CD14-positive monocyte (primary cell): ENCODE data around the gene GULP1. TPM values are rescaled to one million over a fixed set of nuclear protein-coding genes. Genes with fewer than 3 reads are reported as not detected.

Source experiments
- DNase-seq, 3 donors: peaks; one replicate each; pipeline ENCODE4 v3.0.0-alpha.2; 2011 to 2022
- H2AFZ ChIP-seq: 2 replicates; pipeline ENCODE4 v1.6.0; 2012; ENCODE audit warnings: mild to moderate bottlenecking, low read depth, low read length, inconsistent platforms; ENCODE audit not compliant: insufficient read depth, poor library complexity, severe bottlenecking
- H3K27ac ChIP-seq, 2 donors: 1 replicate in 1 of 2; 2 replicates in 1 of 2; pipeline ENCODE4 v1.5.1; 2012 to 2013; ENCODE audit warnings: low read length in 2 of 2, control low read depth in 1 of 2, inconsistent platforms in 1 of 2, low read depth in 1 of 2, mild to moderate bottlenecking in 1 of 2
- H3K27me3 ChIP-seq, 2 donors: one replicate each; pipeline versions ENCODE4 v1.6.0 to v1.6.1; 2011 to 2013; ENCODE audit warnings: low read length in 2 of 2; ENCODE audit not compliant: control insufficient read depth in 2 of 2, insufficient read depth in 2 of 2
- H3K36me3 ChIP-seq, 2 donors: replicated peaks in 1 of 2; 1 replicate in 1 of 2; 2 replicates in 1 of 2; pipeline versions ENCODE4 v1.5.1 to v1.6.1; 2012 to 2013; ENCODE audit warnings: low read length in 2 of 2, control low read depth in 1 of 2, inconsistent platforms in 1 of 2, mild to moderate bottlenecking in 1 of 2; ENCODE audit not compliant: insufficient read depth in 2 of 2, control insufficient read depth in 1 of 2
- H3K4me1 ChIP-seq, 2 donors: 1 replicate in 1 of 2; 2 replicates in 1 of 2; pipeline versions ENCODE4 v1.5.1 to v1.6.1; 2012 to 2013; ENCODE audit warnings: low read length in 2 of 2, control low read depth in 1 of 2, inconsistent platforms in 1 of 2, mild to moderate bottlenecking in 1 of 2, moderate library complexity in 1 of 2; ENCODE audit not compliant: insufficient read depth in 2 of 2, control insufficient read depth in 1 of 2
- H3K4me2 ChIP-seq: replicated peaks from 2 replicates; pipeline ENCODE3; 2012; ENCODE audit warnings: low read length, moderate library complexity, mild to moderate bottlenecking; ENCODE audit not compliant: poor library complexity, severe bottlenecking; ENCODE audit errors: extremely low read depth
- H3K4me3 ChIP-seq, 3 experiments: fragments of 200-600 bp in 1 of 3; sonication (generic) in 1 of 3; replicated peaks in 1 of 3; 1 replicate in 2 of 3; 2 replicates in 1 of 3; pipeline ENCODE4 v1.5.1; 2011 to 2013; ENCODE audit warnings: low read length in 3 of 3, mild to moderate bottlenecking in 3 of 3, control low read depth in 2 of 3, low read depth in 2 of 3, inconsistent platforms in 1 of 3, moderate library complexity in 1 of 3
- H3K79me2 ChIP-seq: 2 replicates; pipeline ENCODE4 v1.6.0; 2012; ENCODE audit warnings: mild to moderate bottlenecking, control low read depth, inconsistent platforms, low read length, moderate library complexity; ENCODE audit not compliant: insufficient read depth
- H3K9ac ChIP-seq: 2 replicates; pipeline ENCODE4 v1.6.0; 2017; ENCODE audit warnings: low read length, mild to moderate bottlenecking; ENCODE audit not compliant: insufficient read depth, poor library complexity, severe bottlenecking
- H3K9me3 ChIP-seq, 2 donors: replicated peaks in 1 of 2; 1 replicate in 1 of 2; 2 replicates in 1 of 2; pipeline versions ENCODE4 v1.5.1 to v1.6.1; 2012 to 2013; ENCODE audit warnings: low read length in 2 of 2, control low read depth in 1 of 2; ENCODE audit not compliant: control insufficient read depth in 1 of 2, insufficient read depth in 1 of 2
- H4K20me1 ChIP-seq: 2 replicates; pipeline ENCODE4 v1.6.0; 2012; ENCODE audit warnings: mild to moderate bottlenecking, low read length, control low read depth, moderate library complexity; ENCODE audit not compliant: insufficient read depth
- H3K27ac Mint-ChIP-seq, 7 donors: one replicate each; pipeline ENCODE4 v1.8.0; 2020; ENCODE audit warnings: mild to moderate bottlenecking in 7 of 7, mixed read lengths in 7 of 7, moderate library complexity in 6 of 7, inconsistent platforms in 2 of 7
- H3K27me3 Mint-ChIP-seq, 3 donors: one replicate each; pipeline ENCODE4 v1.8.0; 2021 to 2022; ENCODE audit warnings: low read depth in 3 of 3, mild to moderate bottlenecking in 3 of 3, mixed read lengths in 3 of 3, moderate library complexity in 3 of 3, inconsistent platforms in 1 of 3
- H3K36me3 Mint-ChIP-seq, 2 donors: one replicate each; pipeline ENCODE4 v1.8.0; 2020; ENCODE audit warnings: mixed read lengths in 2 of 2, inconsistent platforms in 1 of 2, mild to moderate bottlenecking in 1 of 2
- H3K4me1 Mint-ChIP-seq: one replicate; pipeline ENCODE4 v1.8.0; 2020; ENCODE audit warnings: mild to moderate bottlenecking, mixed read lengths
- H3K4me3 Mint-ChIP-seq, 2 donors: one replicate each; pipeline ENCODE4 v1.8.0; 2020; ENCODE audit warnings: mild to moderate bottlenecking in 2 of 2, mixed read lengths in 2 of 2, moderate library complexity in 1 of 2
- H3K9me3 Mint-ChIP-seq, 7 donors: one replicate each; pipeline ENCODE4 v1.8.0; 2020 to 2022; ENCODE audit warnings: mixed read lengths in 7 of 7, mild to moderate bottlenecking in 6 of 7, moderate library complexity in 6 of 7, inconsistent platforms in 2 of 7
- WGBS: methylation state at CpG from one replicate; pipeline ENCODE4 v1.1.5; 2013; ENCODE audit warnings: missing lambda C conversion rate; ENCODE audit not compliant: insufficient coverage; 5-methylcytosine and 5-hydroxymethylcytosine counted together
- intact Hi-C, 2 donors: fragments of 100-400 bp; cut with micrococcal nuclease; formaldehyde crosslinking; loops; one replicate each; pipeline versions ENCODE4 v1.15.0 to v1.15.1; 2023
- polyA plus RNA-seq, 3 donors: library from polyadenylated mRNA; depleted of rRNA in 1 of 3; unstranded in 2 of 3; stranded (reverse) in 1 of 3; fragments of 300-500 nt in 2 of 3; fragments of >200 nt in 1 of 3; fragmentation: Illumina TruSeq in 2 of 3; gene quantifications; 1 replicate in 2 of 3; 2 replicates in 1 of 3; pipeline ENCODE4 v1.2.3, GENCODE V29; 2012 to 2021
- TF ChIP-seq, protein P1 (sequence below): fragments of 200-600 bp; IDR thresholded peaks from one replicate; pipeline ENCODE4 v1.8.0; 2022; ENCODE audit warnings: antibody characterized with exemption, mild to moderate bottlenecking

GULP1 gene
- polyA plus RNA-seq, 3 donors: not detected

DNA sequence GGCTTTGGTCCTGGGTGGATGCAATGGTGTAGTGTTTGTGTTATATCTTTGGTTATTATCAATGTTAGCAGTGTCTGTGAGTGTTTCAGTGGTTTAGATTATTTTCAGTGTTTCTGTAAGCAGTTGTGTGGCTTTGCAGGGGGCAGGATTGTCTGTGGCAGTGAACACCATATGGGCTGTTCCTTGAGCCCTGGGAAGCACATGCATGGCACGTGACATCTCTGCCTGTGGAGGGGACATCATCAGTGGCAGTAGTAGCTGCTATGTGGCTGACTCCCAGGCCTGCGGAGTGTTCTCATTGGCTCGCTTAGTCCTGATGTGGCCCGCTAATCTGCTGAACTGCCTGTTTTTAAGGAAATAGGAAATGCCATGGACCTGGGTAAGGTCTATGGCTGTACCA lies 327.5 kb downstream of the GULP1 start:
- H3K27ac Mint-ChIP-seq: no peak overlapping the region
- Histone ChIP-seq H2AFZ (no peak overlapping the region), H3K4me3 (no peak overlapping the region), H3K79me2 (no peaks in the 10 kb centered on the region), H3K27me3 (no peaks in the 10 kb centered on the region), H4K20me1 (no peaks in the 10 kb centered on the region), H3K9ac (no peak overlapping the region), H3K27ac (no peak overlapping the region), H3K4me1 (no peaks in the 10 kb centered on the region), H3K9me3 (peaks cover 8% of the 10 kb centered on the region in 2 donors), H3K36me3 (no peaks in the 10 kb centered on the region), H3K4me2 (no peak overlapping the region)
- peaks cover 0 to 2% (median 0%) of the 10 kb centered on the region in 3 donors for H3K27me3 Mint-ChIP-seq
- H3K4me1 Mint-ChIP-seq: no peaks in the 10 kb centered on the region
- peaks cover 2 to 13% (median 6%) of the 10 kb centered on the region in 7 donors for H3K9me3 Mint-ChIP-seq
- H3K36me3 Mint-ChIP-seq: no peaks in the 10 kb centered on the region
- whole genome bisulfite sequencing: 92% methylated on average over 3 of the region's 4 CpGs
- H3K4me3 Mint-ChIP-seq: no peak overlapping the region
- intact Hi-C loops: no loop called here
- no peak for DNase-seq
- TF ChIP-seq, protein P1, sequence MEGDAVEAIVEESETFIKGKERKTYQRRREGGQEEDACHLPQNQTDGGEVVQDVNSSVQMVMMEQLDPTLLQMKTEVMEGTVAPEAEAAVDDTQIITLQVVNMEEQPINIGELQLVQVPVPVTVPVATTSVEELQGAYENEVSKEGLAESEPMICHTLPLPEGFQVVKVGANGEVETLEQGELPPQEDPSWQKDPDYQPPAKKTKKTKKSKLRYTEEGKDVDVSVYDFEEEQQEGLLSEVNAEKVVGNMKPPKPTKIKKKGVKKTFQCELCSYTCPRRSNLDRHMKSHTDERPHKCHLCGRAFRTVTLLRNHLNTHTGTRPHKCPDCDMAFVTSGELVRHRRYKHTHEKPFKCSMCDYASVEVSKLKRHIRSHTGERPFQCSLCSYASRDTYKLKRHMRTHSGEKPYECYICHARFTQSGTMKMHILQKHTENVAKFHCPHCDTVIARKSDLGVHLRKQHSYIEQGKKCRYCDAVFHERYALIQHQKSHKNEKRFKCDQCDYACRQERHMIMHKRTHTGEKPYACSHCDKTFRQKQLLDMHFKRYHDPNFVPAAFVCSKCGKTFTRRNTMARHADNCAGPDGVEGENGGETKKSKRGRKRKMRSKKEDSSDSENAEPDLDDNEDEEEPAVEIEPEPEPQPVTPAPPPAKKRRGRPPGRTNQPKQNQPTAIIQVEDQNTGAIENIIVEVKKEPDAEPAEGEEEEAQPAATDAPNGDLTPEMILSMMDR: no peak

DNA sequence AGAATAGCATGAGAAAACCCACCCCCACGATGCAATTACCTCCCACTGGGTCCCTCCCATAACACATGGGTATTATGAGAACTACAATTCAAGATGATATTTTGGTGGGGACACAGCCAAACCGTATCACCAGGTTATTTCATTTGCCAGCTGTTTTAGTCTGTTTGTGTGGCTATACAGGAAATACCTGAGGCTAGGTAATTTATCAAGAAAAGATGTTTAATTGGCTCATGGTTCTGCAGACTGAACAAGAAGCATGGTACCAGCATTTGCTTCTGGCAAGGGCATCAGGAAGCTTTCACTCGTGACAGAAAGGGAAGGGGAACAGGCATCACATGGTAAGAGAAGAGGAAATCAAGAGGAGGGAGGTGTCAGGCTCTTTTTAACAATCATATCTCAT lies 329.2 kb downstream of the GULP1 start:
- no peaks in the 10 kb centered on the region for H3K4me1 Mint-ChIP-seq
- peaks cover 0 to 2% (median 0%) of the 10 kb centered on the region in 3 donors for H3K27me3 Mint-ChIP-seq
- Histone ChIP-seq H3K4me1 (no peaks in the 10 kb centered on the region), H3K9ac (no peak overlapping the region), H2AFZ (no peak overlapping the region), H3K27ac (no peak overlapping the region), H3K4me3 (no peak overlapping the region), H3K79me2 (no peaks in the 10 kb centered on the region), H3K4me2 (no peak overlapping the region), H3K36me3 (no peaks in the 10 kb centered on the region), H3K27me3 (no peaks in the 10 kb centered on the region), H4K20me1 (no peaks in the 10 kb centered on the region), H3K9me3 (peaks cover 8% of the 10 kb centered on the region in 2 donors)
- H3K36me3 Mint-ChIP-seq: no peaks in the 10 kb centered on the region
- TF ChIP-seq, protein P1: no peak
- intact Hi-C loops: no loop called here
- no peak overlapping the region for H3K4me3 Mint-ChIP-seq
- 50% methylated on average over 1 of the region's 3 CpGs for WGBS
- H3K9me3 Mint-ChIP-seq: peaks cover 3 to 13% (median 6%) of the 10 kb centered on the region in 7 donors
- no peak for DNase-seq
- H3K27ac Mint-ChIP-seq: no peak overlapping the region
